ENCODE results near the gene TEX22.

TEX22 gene

GRCh38 chr14:105394714-105395537 lies 3.4 kb upstream of the TEX22 start:
- Histone ChIP-seq H3K27me3 (peaks cover 0 to 11% (median 0%) of the 10 kb centered on the region in 11 experiments; a peak in 4 of 22 replicates), H3K4me3 (no peak overlapping the region), H3K27ac (peak overlapping the region in 7 of 11 experiments; percentile 3 to 99 (median 27); a peak in 8 of 22 replicates), H3K36me3 (peaks cover 0 to 6% (median under 1%) of the 10 kb centered on the region in 11 experiments; a peak in 4 of 22 replicates), H3K9me3 (replicated peaks in 1 of 11) (no peaks in the 10 kb centered on the region), H4K20me1 (peaks cover 0 to 16% (median 1%) of the 10 kb centered on the region in 11 experiments; a peak in 9 of 22 replicates), H3K4me1 (peaks cover 72 to 92% (median 87%) of the 10 kb centered on the region in 10 experiments), H3K4me2 (peak overlapping the region; percentile 91 to 100 (median 98)), H3K9ac (peak overlapping the region in 9 of 11 experiments; percentile 3 to 62 (median 24); a peak in 13 of 22 replicates)
- TF ChIP-seq Cebpa-rat (IDR thresholded peaks at IDR 0.05): no peak

GRCh38 chr14:105395538-105395854 lies 2.8 kb upstream of the TEX22 start:
- Histone ChIP-seq H4K20me1 (peaks cover 0 to 12% (median 4%) of the 10 kb centered on the region in 11 experiments; a peak in 9 of 22 replicates), H3K27ac (peak overlapping the region in 7 of 11 experiments; percentile 4 to 99 (median 95); a peak in 9 of 22 replicates), H3K36me3 (peaks cover 3 to 11% (median 6%) of the 10 kb centered on the region in 11 experiments; a peak in 18 of 22 replicates), H3K4me2 (peak overlapping the region; percentile 91 to 100 (median 98); a peak in 21 of 22 replicates), H3K4me3 (no peak overlapping the region), H3K9ac (peak overlapping the region in 6 of 11 experiments; percentile 12 to 47 (median 18); a peak in 7 of 22 replicates), H3K27me3 (peaks cover 0 to 11% (median 0%) of the 10 kb centered on the region in 11 experiments; a peak in 4 of 22 replicates), H3K9me3 (replicated peaks in 1 of 11) (no peaks in the 10 kb centered on the region; a peak in 2 of 22 replicates), H3K4me1 (peaks cover 72 to 92% (median 87%) of the 10 kb centered on the region in 10 experiments)
- TF ChIP-seq Cebpa-rat (IDR thresholded peaks at IDR 0.05): no peak

- Histone ChIP-seq H3K36me3 (peaks cover 15 to 25% (median 19%) of the 10 kb centered on the region in 11 experiments; a peak in 21 of 22 replicates), H3K9me3 (replicated peaks in 1 of 11) (peaks cover 0 to 4% (median 0%) of the 10 kb centered on the region in 11 experiments; a peak in 2 of 22 replicates), H3K4me3 (peak overlapping the region; percentile 66 to 90 (median 74); a peak in 18 of 20 replicates), H3K27me3 (peaks cover 0 to 1% (median 0%) of the 10 kb centered on the region in 11 experiments; a peak in 1 of 22 replicates), H3K4me2 (peak overlapping the region; percentile 91 to 100 (median 98)), H3K4me1 (peaks cover 59 to 77% (median 73%) of the 10 kb centered on the region in 10 experiments), H4K20me1 (peaks cover 0 to 12% (median 6%) of the 10 kb centered on the region in 11 experiments; a peak in 8 of 22 replicates), H3K9ac (peak overlapping the region; percentile 89 to 96 (median 94); a peak in 21 of 22 replicates), H3K27ac (peak overlapping the region; percentile 90 to 99 (median 97); a peak in 21 of 22 replicates)
- TF ChIP-seq Cebpa-rat (IDR thresholded peaks at IDR 0.05): no peak
These were observed 897 bp upstream of the TEX22 start for GRCh38 chr14:105397350-105397931.

- Histone ChIP-seq H3K36me3 (peaks cover 15 to 25% (median 19%) of the 10 kb centered on the region in 11 experiments; a peak in 21 of 22 replicates), H3K4me3 (peak overlapping the region; percentile 66 to 90 (median 74)), H3K9ac (peak overlapping the region; percentile 89 to 96 (median 94)), H3K27me3 (no peaks in the 10 kb centered on the region), H3K9me3 (replicated peaks in 1 of 11) (peaks cover 0 to 4% (median 0%) of the 10 kb centered on the region in 11 experiments; a peak in 2 of 22 replicates), H4K20me1 (peaks cover 0 to 12% (median 6%) of the 10 kb centered on the region in 11 experiments; a peak in 9 of 22 replicates), H3K4me2 (peak overlapping the region; percentile 91 to 100 (median 98)), H3K27ac (peak overlapping the region; percentile 90 to 99 (median 97)), H3K4me1 (peaks cover 63 to 78% (median 71%) of the 10 kb centered on the region in 10 experiments)
- no peak for TF ChIP-seq Cebpa-rat (IDR thresholded peaks at IDR 0.05)
These were observed 558 bp downstream of the TEX22 start for GRCh38 chr14:105398726-105399465.

- H3K4me2 ChIP-seq: peak overlapping the region; percentile 91 to 100 (median 98)
These were observed 1.1 kb downstream of the TEX22 start for GRCh38 chr14:105399466-105399775.

GRCh38 chr14:105400016-105400415 lies 1.7 kb downstream of the TEX22 start:
- H3K4me2 ChIP-seq: peak overlapping the region; percentile 91 to 100 (median 98)
- peak overlapping the region; percentile 66 to 90 (median 74) for H3K4me3 ChIP-seq
- no peak for TF ChIP-seq Cebpa-rat (IDR thresholded peaks at IDR 0.05)

More at GRCh38 chr14:105399466-105399775, 1.1 kb downstream of the TEX22 start:
- peaks cover 11 to 23% (median 19%) of the 10 kb centered on the region in 11 experiments; a peak in 21 of 22 replicates for H3K36me3 ChIP-seq
- peaks cover 0 to 12% (median 6%) of the 10 kb centered on the region in 11 experiments; a peak in 9 of 22 replicates for H4K20me1 ChIP-seq
- H3K4me3 ChIP-seq: peak overlapping the region; percentile 66 to 90 (median 74)
- H3K27me3 ChIP-seq: no peaks in the 10 kb centered on the region
- peaks cover 63 to 78% (median 71%) of the 10 kb centered on the region in 10 experiments for H3K4me1 ChIP-seq
- H3K9me3 ChIP-seq (replicated peaks in 1 of 11): peaks cover 0 to 4% (median 0%) of the 10 kb centered on the region in 11 experiments; a peak in 2 of 22 replicates
- peak overlapping the region; percentile 90 to 99 (median 97); a peak in 21 of 22 replicates for H3K27ac ChIP-seq
- no peak for TF ChIP-seq Cebpa-rat (IDR thresholded peaks at IDR 0.05)
- peak overlapping the region; percentile 89 to 96 (median 94) for H3K9ac ChIP-seq

GRCh38 chr14:105401699-105402098 lies 3.4 kb downstream of the TEX22 start:
- Histone ChIP-seq H3K36me3 (peaks cover 9 to 22% (median 19%) of the 10 kb centered on the region in 11 experiments; a peak in 21 of 22 replicates), H3K4me1 (peaks cover 47 to 67% (median 61%) of the 10 kb centered on the region in 10 experiments), H4K20me1 (peaks cover 0 to 18% (median 6%) of the 10 kb centered on the region in 11 experiments; a peak in 10 of 22 replicates), H3K9ac (no peak overlapping the region), H3K4me2 (no peak overlapping the region), H3K27ac (no peak overlapping the region), H3K4me3 (no peak overlapping the region), H3K27me3 (no peaks in the 10 kb centered on the region), H3K9me3 (replicated peaks in 1 of 11) (peaks cover 0 to 4% (median 0%) of the 10 kb centered on the region in 11 experiments; a peak in 2 of 22 replicates)
- no peak for TF ChIP-seq Cebpa-rat (IDR thresholded peaks at IDR 0.05)

More at GRCh38 chr14:105400016-105400415, 1.7 kb downstream of the TEX22 start:
- H3K27ac ChIP-seq: peak overlapping the region in 10 of 11 experiments; percentile 91 to 99 (median 97); a peak in 17 of 22 replicates
- H3K9ac ChIP-seq: peak overlapping the region; percentile 89 to 96 (median 94)
- H3K36me3 ChIP-seq: peaks cover 9 to 22% (median 19%) of the 10 kb centered on the region in 11 experiments; a peak in 21 of 22 replicates
- no peaks in the 10 kb centered on the region for H3K27me3 ChIP-seq
- H3K9me3 ChIP-seq (replicated peaks in 1 of 11): peaks cover 0 to 4% (median 0%) of the 10 kb centered on the region in 11 experiments; a peak in 2 of 22 replicates
- peaks cover 0 to 12% (median 6%) of the 10 kb centered on the region in 11 experiments; a peak in 9 of 22 replicates for H4K20me1 ChIP-seq
- peaks cover 63 to 78% (median 71%) of the 10 kb centered on the region in 10 experiments for H3K4me1 ChIP-seq
